Epithelial cell of proximal tubule (primary cell): ENCODE measurements around the gene DEDD2. TPM values are rescaled to one million over a fixed set of nuclear protein-coding genes. Genes with fewer than 3 reads are reported as not detected.
A peak's percentile ranks its signal among the peaks of the same experiment; 100 is the strongest.

Experiments
- DNase-seq: peaks from one replicate; pipeline ENCODE4 v3.0.0-alpha.2; 2011; ENCODE audit warnings: low read depth
- H3K4me3 ChIP-seq: 2 replicates; pipeline ENCODE4 v1.5.1; 2011; ENCODE audit warnings: low read depth, mild to moderate bottlenecking, low read length
- total RNA-seq: library from RNA; depleted of rRNA; stranded (reverse); fragments of >200 nt; gene quantifications from 2 replicates; pipeline ENCODE4 v1.2.3, GENCODE V29; 2015
- TF ChIP-seq, protein P1 (sequence below): conservative IDR thresholded peaks from 2 replicates; pipeline ENCODE4 v1.5.1; 2012; ENCODE audit warnings: low read depth, mild to moderate bottlenecking, low read length

The DEDD2 gene
- total RNA-seq, 1 donor from 2014 or later: 29.9 TPM

DNA sequence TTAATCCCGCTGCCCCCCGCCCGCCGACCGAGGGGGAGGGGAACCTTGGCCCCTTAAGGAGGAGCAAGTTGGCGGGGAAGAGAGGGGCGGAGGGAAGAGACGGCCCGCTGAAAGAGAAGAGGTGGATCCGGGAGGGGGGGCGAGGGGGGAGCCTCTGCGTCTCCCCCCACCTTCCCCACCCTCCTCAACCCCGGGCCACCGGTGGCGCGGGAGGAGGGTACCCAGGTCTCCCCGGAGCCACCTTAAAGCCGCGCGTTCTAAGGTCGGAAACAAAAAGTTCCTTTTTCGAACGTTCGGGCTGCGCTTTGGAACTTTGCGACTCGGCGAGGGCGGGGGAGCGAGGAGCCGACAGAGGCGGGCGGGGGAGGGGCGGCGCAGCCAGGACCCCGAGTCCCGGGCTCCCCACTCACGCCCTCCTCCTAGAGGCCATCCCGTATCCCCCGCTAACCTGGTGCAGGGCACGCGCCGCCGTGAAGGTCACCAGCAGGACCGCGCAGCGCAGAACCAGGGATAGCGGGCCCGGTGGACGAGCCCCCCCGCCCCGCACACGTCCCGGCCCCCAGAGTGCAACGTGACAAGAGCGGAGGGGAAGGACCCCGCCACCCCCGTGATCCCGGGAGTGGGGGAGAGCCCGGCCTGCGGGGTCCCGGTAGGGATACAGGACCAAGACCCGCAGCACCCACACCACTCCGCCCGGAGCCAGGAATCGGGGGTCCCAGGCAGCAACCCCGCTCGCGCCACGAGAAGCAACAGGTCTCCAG lies 36.8 kb upstream of the DEDD2 start:
- TF ChIP-seq, protein P1, sequence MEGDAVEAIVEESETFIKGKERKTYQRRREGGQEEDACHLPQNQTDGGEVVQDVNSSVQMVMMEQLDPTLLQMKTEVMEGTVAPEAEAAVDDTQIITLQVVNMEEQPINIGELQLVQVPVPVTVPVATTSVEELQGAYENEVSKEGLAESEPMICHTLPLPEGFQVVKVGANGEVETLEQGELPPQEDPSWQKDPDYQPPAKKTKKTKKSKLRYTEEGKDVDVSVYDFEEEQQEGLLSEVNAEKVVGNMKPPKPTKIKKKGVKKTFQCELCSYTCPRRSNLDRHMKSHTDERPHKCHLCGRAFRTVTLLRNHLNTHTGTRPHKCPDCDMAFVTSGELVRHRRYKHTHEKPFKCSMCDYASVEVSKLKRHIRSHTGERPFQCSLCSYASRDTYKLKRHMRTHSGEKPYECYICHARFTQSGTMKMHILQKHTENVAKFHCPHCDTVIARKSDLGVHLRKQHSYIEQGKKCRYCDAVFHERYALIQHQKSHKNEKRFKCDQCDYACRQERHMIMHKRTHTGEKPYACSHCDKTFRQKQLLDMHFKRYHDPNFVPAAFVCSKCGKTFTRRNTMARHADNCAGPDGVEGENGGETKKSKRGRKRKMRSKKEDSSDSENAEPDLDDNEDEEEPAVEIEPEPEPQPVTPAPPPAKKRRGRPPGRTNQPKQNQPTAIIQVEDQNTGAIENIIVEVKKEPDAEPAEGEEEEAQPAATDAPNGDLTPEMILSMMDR: no peak
- no peak for DNase-seq
- peak overlapping the region; percentile 99 for H3K4me3 ChIP-seq

DNA sequence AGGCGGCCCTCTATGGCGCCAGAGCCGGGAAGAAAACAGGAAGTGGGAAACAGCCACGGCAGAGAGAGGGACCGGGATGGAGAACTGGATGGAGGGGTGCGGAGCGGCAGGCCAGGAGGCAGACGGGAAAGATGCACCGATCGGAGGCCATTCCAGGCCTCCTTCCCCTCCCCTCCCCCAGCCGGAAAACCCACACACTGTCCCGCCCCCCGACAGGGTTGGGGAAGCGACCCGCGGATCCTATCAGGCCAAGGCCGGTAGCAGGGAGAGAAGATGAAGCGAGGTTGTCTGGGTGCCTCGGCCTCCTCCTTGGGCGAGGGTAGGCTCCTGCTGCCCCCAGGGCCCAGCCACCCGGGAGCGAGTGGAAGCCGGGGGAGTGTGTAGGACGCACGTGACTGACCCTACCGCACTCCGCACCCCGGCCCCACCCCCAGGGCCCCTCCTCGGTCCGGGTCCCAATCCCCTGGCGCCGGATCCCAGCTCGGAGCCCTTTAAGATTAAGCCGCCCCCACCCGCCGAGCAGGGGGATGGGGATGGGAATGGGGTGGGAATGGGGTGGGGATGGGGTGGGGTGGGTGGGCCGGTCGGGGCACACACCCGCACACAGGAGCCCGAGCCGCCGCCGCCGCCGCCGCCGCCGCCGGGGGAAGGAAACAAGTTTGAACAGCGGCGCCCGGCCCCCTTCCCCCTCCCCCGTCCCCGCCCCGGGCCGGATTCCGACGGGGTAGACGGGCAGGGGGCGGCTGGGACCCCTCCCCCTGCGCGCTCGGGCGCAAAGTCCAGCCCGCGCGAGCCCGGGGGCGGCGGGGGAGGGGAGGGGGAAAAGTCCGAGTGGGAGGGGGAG lies 36.0 kb upstream of the DEDD2 start:
- no peak for DNase-seq
- TF ChIP-seq, protein P1: no peak
- H3K4me3 ChIP-seq: peak overlapping the region; percentile 99

DNA sequence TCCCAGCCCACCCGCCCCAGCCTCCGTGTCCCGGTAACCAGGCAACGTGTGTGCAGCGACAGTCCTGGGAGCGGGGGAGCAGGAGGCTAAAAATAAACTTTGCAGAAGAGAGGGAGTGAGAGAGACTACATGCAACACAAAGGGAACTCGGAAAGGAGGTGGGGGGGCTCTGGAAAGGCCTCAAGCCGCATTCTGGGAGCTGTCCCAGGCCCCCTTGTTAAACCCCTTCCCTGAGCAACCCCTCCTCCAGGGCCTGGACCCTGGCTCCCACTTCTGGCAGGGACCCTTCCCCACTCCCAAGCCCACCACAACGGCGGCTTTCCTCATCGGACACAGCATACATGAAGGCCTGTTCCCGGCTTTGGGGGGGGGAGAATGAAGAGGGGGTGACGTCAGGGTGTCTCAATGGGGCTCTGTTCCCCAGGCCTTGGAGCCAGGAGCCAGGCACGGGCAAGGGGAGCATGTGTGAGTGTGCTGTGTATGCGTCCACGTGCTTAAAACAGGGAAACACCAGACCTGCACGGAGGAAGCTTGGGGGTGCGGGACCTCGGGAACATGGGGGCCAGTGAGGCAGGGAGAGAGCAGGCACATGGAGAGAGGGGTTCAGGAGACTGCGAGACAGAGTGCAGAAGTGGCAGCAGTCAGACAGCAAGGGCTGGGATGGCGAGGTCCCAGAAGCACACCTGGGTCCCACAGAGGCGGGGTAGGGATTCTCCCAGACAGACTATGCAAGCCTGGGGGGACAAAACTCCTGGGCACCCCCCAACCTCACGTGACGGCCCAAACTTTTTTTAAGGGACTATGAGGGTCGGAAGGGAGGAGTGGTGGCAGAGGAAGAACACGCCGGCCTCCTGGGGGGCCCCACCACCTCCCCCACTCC lies 35.1 kb upstream of the DEDD2 start:
- H3K4me3 ChIP-seq: peak overlapping the region; percentile 99
- TF ChIP-seq, protein P1: no peak
- no peak for DNase-seq

DNA sequence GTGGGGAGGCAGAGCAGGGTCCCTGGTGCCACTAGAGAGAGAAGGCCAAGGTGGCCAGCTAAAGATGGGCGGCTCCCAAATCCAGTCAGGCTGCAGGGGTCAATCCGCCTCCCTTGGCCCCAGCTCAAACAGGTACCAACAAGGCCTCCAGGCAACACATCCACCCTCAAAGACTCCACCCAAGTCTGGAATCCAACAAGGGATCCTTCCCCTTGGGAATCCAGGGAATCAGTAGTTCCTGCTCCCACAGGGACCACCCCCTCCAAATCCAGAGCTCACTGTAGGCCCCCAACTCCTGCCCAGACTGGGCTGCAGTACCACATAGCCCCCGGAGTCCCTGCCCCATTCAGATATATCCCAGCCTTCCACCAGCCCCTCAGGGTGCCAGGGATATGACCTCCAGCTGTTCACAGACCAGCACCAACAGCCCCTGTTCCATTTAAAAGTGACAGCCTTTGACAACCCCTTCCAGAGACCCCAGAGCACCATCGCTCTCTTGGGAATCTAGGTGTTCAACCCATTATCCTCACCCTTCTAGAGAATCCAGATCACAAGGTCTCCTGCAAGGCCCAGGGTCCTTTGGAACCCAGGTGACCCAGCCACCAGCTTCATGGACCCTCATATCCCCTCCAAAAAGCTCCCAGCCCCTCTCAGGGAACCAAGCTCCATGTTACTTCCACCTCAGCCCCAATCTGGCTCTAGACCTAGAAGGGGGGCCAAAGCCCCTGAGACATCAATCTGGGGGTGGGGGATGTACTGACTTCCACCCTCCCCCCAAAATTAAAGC lies 34.3 kb upstream of the DEDD2 start:
- peak overlapping the region; percentile 14 for H3K4me3 ChIP-seq
- no peak for DNase-seq
- TF ChIP-seq, protein P1: no peak

DNA sequence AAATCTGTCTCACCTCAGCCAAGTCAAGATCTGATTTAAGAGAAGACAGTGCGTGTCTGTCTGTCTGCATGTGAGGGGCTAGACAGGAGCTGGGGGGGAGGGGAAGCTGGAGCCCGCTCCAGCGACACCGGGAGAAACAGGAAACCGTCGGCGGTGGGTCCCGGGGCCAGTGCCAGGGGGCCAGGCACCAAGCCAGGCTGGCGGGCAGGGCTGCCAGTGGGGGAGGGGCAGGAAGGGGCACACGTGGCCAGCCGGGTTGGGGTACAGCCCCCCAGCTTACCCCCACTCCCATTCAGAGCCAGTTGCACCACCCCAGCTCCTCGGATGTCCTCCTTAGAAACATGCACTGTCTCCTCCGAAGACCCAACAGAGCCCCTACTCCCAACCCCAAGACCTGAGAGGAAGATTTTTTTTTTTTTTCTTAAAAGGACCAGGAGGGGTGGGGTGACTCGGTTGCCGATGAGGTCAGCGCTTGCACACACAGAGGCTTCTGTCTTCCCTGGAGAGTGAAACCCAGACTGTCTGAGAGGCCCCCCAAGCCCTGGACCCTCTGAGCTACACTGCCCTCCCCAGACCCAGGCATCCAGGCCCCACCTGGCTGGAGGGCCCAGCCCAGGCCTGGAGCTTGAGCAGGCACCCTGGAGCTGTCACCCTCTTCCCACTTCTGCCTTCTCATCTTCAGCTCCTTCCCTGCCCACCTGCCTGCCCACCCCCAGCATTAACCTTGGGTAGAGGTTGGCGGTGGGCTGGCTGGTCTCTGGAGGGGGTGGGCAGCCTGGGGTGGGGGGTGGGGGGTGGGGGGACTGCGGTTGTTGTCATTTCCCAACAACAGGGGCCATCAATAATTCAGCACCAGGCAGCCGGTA lies 33.4 kb upstream of the DEDD2 start:
- TF ChIP-seq, protein P1: no peak
- DNase-seq: no peak
- peak overlapping the region; percentile 16 for H3K4me3 ChIP-seq
